ENCODE data around the gene FCRL3.

DNA sequence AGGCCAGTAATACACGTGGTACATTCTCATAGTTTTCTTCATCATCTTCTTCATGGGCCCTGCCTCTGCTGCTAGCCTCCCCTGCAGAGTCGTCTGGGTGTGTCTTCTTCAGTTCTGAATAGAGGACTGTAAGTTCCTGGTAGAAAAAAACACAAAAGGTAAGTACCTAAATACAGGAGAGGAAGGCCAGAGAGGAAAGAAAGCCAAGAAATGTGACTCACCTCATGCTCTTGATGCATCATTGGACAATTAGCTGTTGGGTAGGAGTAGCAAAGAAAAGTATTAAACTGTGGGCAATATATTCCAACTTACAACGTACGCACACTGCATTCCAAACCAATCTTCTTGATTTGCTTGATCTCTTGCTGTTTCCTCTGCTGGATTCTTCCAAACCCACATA lies 21.8 kb downstream of the FCRL3 start:
- TF ChIP-seq POLR2A (IDR thresholded peaks at IDR 0.05; ENCODE audit: low read depth, low read length) (no peak), POLR2AphosphoS5 (IDR thresholded peaks at IDR 0.05; ENCODE audit: low read depth, low read length) (no peak)

Measured in GM12891 (cell line).